HUDEP-2 (cell line): Measurements from ENCODE around the gene EVI5.
"Not testable (repeated sequence)": the region's sequence is repeated elsewhere in the genome, so short reads cannot be mapped to it uniquely, and the experiment has no call there.

Experiments used
- DNase-seq, 76 experiments: peaks; one replicate each; lab custom pipeline; 2025; ENCODE audit not compliant: unreplicated experiment in 76 of 76; lab: John Stamatoyannopoulos, UW

The EVI5 gene

GRCh38 chr1:92585831-92586230 lies 199.1 kb downstream of the EVI5 start:
- no peak for DNase-seq

- DNase-seq: not testable (repeated sequence)
Measured at GRCh38 chr1:92584810-92585209, 200.1 kb downstream of the EVI5 start.

- DNase-seq: no peak
Measured at GRCh38 chr1:92583821-92584760, 200.8 kb downstream of the EVI5 start.

- no peak for DNase-seq
Measured at GRCh38 chr1:92577261-92577895, 207.5 kb downstream of the EVI5 start.

- DNase-seq: no peak
Measured at GRCh38 chr1:92575123-92575522, 209.8 kb downstream of the EVI5 start.

GRCh38 chr1:92572520-92572919 lies 212.4 kb downstream of the EVI5 start:
- DNase-seq: no peak

- DNase-seq: no peak
Measured at GRCh38 chr1:92571578-92571977, 213.3 kb downstream of the EVI5 start.

- no peak for DNase-seq
Measured at GRCh38 chr1:92567211-92567868, 217.6 kb downstream of the EVI5 start.

- no peak for DNase-seq
Measured at GRCh38 chr1:92563457-92564216, 221.3 kb downstream of the EVI5 start.

- DNase-seq: no peak
Measured at GRCh38 chr1:92556350-92556749, 228.6 kb downstream of the EVI5 start.

GRCh38 chr1:92554216-92554615 lies 230.7 kb downstream of the EVI5 start:
- DNase-seq: no peak

- no peak for DNase-seq
Measured at GRCh38 chr1:92551916-92552315, 233.0 kb downstream of the EVI5 start.

- DNase-seq: peak in 68 of 76 experiments; percentile 1 to 90 (median 48)
Measured at GRCh38 chr1:92544756-92545165, 240.1 kb downstream of the EVI5 start.

GRCh38 chr1:92543131-92544055 lies 241.5 kb downstream of the EVI5 start:
- no peak for DNase-seq

GRCh38 chr1:92538413-92539061 lies 246.4 kb downstream of the EVI5 start:
- no peak for DNase-seq

- no peak for DNase-seq
Measured at GRCh38 chr1:92538048-92538412, 246.9 kb downstream of the EVI5 start.

- peak in 5 of 76 experiments; percentile 0 to 23 (median 16) for DNase-seq
Measured at GRCh38 chr1:92536980-92537884, 247.7 kb downstream of the EVI5 start.
